ENCODE results near the gene ADGRD1. TPM values are rescaled to one million over a fixed set of nuclear protein-coding genes. Genes with fewer than 3 reads are reported as not detected.

The ADGRD1 gene
- polyA plus RNA-seq, 1 of the 3 experiments (the other 2 are of a cell fraction) = not detected

DNA sequence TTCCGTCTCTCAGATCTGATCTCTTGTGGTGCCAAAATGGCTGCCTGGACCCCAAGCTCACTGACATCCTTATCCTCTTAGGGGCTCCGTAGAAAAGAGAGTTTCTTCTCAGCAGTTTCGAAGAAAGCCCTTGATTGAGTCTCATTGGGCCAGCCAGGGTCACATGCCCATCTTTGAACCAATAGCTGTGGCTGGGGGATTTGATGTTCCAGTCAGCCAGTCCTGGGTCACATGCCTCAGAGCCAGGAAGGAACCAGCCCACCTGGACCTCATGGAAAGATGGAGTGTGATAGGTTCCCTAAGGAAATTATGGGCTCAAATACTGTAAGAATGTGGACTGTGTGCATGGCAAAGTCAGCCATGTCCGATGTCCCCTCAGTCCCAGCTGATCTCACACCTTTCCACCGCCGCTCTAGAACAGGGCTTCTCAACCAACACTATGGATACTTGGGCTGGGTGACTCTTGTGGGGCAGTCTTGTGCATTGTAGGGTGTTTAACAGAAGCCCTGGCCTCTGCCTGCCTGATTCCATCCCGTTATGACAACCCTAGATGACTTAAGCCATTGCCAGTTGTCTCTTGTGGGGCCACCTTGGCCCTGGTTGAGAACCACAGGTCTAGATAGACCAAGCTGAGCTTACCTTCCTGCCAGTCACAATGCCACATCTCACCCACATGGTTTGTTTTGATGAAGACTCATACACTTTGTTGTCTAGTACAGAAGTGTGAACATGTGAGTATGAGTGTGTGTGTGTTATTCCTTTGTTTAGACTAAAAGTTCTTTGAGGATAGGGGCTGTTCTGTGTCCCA lies 163.9 kb downstream of the ADGRD1 start:
- H3K9me2 ChIP-seq = no peaks in the 10 kb centered on the region
- H3K36me3 ChIP-seq (replicated peaks in 1 of 2; ENCODE audit: control insufficient read depth in 1 of 2, insufficient read depth in 2 of 2, low read length in 1 of 2) = no peaks in the 10 kb centered on the region
- H3K9ac ChIP-seq = no peak overlapping the region
- no peaks in the 10 kb centered on the region for H4K20me1 ChIP-seq (ENCODE audit: insufficient read depth)
- WGBS (ENCODE audit: low lambda C conversion rate) = 50% methylated on average over 7 of the region's 7 CpGs
- POLR2A ChIA-PET = no interaction called here
- CTCF ChIA-PET = interaction anchor here (0.8 to 11.0 kb wide), 7 partner anchors 10 to 339 kb away, joined by 3 to 135 read pairs (median 5); no protein-coding TSS in a partner anchor
- H3K4me3 ChIP-seq (ENCODE audit: low read depth in 2 of 2, low read length in 1 of 2) = no peak overlapping the region
- H3K4me1 ChIP-seq (ENCODE audit: control insufficient read depth in 1 of 2, insufficient read depth in 2 of 2, low read depth in 1 of 2, low read length in 1 of 2) = peaks cover 0 to 21% of the 10 kb centered on the region in 2 experiments; a peak in 2 of 4 replicates
- DNase-seq = no peak
- H3K27me3 ChIP-seq (ENCODE audit: insufficient read depth) = no peaks in the 10 kb centered on the region
- H3K27ac ChIP-seq (ENCODE audit: low read depth in 2 of 2, low read length in 1 of 2) = no peak overlapping the region
- no peaks in the 10 kb centered on the region for H3K9me3 ChIP-seq
- H3F3A ChIP-seq (replicated peaks; ENCODE audit: insufficient read depth) = no peaks in the 10 kb centered on the region
- no peaks in the 10 kb centered on the region for H3K79me2 ChIP-seq (ENCODE audit: insufficient read depth)
- TF ChIP-seq GABPA (IDR thresholded peaks at IDR 0.05; ENCODE audit: low read depth) (no peak), RXRA (IDR thresholded peaks at IDR 0.05; ENCODE audit: borderline replicate concordance, low read depth) (no peak), ELF1 (IDR thresholded peaks at IDR 0.05) (no peak), RFX5 (IDR thresholded peaks at IDR 0.05; ENCODE audit: low read length) (no peak), GATA2 (CRISPR knock-in tag; IDR thresholded peaks at IDR 0.05) (no peak), TEAD4 (IDR thresholded peaks at IDR 0.05; ENCODE audit: borderline replicate concordance, insufficient read depth) (no peak), POLR2AphosphoS5 (IDR thresholded peaks at IDR 0.05; ENCODE audit: low read depth, low read length) (no peak), TCF12 (IDR thresholded peaks at IDR 0.05) (no peak), FOXM1 (IDR thresholded peaks at IDR 0.05; ENCODE audit: low read depth) (no peak), NRF1 (IDR thresholded peaks at IDR 0.05; ENCODE audit: low read depth, low read length) (no peak), FOSL2 (IDR thresholded peaks at IDR 0.05; ENCODE audit: borderline replicate concordance, low read depth) (no peak), NFIC (IDR thresholded peaks at IDR 0.05; ENCODE audit: borderline replicate concordance) (no peak), JUND (IDR thresholded peaks at IDR 0.05) (no peak), EP300 (IDR thresholded peaks at IDR 0.05; ENCODE audit: borderline replicate concordance in 1 of 2, low read depth in 1 of 2, low read length in 1 of 2) (no peak)
- TF ChIP-seq, protein P1, sequence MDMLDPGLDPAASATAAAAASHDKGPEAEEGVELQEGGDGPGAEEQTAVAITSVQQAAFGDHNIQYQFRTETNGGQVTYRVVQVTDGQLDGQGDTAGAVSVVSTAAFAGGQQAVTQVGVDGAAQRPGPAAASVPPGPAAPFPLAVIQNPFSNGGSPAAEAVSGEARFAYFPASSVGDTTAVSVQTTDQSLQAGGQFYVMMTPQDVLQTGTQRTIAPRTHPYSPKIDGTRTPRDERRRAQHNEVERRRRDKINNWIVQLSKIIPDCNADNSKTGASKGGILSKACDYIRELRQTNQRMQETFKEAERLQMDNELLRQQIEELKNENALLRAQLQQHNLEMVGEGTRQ (IDR thresholded peaks at IDR 0.05; ENCODE audit: borderline replicate concordance, low read depth, low read length) = no peak
- TF ChIP-seq, protein P2, sequence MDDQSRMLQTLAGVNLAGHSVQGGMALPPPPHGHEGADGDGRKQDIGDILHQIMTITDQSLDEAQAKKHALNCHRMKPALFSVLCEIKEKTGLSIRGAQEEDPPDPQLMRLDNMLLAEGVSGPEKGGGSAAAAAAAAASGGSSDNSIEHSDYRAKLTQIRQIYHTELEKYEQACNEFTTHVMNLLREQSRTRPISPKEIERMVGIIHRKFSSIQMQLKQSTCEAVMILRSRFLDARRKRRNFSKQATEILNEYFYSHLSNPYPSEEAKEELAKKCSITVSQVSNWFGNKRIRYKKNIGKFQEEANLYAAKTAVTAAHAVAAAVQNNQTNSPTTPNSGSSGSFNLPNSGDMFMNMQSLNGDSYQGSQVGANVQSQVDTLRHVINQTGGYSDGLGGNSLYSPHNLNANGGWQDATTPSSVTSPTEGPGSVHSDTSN (IDR thresholded peaks at IDR 0.05) = no peak
- TF ChIP-seq, protein P3, sequence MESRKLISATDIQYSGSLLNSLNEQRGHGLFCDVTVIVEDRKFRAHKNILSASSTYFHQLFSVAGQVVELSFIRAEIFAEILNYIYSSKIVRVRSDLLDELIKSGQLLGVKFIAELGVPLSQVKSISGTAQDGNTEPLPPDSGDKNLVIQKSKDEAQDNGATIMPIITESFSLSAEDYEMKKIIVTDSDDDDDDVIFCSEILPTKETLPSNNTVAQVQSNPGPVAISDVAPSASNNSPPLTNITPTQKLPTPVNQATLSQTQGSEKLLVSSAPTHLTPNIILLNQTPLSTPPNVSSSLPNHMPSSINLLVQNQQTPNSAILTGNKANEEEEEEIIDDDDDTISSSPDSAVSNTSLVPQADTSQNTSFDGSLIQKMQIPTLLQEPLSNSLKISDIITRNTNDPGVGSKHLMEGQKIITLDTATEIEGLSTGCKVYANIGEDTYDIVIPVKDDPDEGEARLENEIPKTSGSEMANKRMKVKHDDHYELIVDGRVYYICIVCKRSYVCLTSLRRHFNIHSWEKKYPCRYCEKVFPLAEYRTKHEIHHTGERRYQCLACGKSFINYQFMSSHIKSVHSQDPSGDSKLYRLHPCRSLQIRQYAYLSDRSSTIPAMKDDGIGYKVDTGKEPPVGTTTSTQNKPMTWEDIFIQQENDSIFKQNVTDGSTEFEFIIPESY (IDR thresholded peaks at IDR 0.05; ENCODE audit: borderline replicate concordance, low read depth) = no peak
- TF ChIP-seq, protein P4, sequence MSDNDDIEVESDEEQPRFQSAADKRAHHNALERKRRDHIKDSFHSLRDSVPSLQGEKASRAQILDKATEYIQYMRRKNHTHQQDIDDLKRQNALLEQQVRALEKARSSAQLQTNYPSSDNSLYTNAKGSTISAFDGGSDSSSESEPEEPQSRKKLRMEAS (IDR thresholded peaks at IDR 0.05; ENCODE audit: low read depth) = no peak
- H3K4me2 ChIP-seq = no peak overlapping the region
- H2AFZ ChIP-seq (ENCODE audit: low read depth) = no peak overlapping the region

Measured in SK-N-SH (cell line).